ENCODE measurements around the gene SBF1. TPM values are rescaled to one million over a fixed set of nuclear protein-coding genes. Genes with fewer than 3 reads are reported as not detected.

SBF1 gene
- total RNA-seq, 1 donor from 2014 or later = 115 TPM

DNA sequence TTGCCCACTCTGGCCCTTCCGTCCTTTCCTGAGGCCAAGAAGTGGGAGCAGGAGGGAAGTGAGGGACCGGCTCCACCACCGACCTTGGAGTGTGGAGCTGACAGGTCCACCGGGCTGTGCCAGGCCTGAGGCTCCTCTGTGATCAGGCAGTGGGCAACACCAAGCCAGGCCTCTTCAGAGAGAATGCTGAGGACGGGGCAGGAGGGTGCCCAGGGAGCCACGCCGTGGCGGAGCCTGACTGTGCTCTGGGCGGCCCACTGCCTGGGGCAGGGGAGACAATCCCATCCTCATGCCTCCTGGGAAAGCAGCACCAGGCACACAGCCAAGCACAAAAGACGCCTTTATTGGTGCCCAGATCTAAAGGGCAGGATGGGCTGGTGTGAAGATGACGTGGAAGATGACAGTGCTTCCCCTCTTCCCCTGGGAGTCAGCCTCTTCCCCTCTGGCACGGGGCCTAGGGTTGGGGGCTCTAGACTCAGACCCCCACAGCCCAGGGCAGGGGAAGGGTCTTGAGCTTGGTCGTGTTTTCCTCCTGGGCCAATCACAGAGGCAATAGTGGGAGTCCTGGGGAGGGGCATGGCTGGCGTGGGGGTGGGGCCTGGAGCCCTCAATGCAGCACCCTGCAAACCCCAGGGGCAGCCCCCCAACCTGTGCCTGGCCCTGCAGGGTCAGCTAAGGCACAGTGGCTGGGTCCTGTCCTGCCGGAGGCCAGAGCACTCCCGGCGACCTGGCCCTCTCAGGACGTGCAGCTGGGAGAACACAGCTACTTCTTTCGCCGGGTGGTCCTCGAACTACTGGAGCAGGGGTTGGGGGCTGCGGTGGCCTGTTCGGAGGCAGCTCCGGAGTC, 28.0 kb upstream of the SBF1 start:
- no peak overlapping the region for H3K27ac Mint-ChIP-seq

DNA sequence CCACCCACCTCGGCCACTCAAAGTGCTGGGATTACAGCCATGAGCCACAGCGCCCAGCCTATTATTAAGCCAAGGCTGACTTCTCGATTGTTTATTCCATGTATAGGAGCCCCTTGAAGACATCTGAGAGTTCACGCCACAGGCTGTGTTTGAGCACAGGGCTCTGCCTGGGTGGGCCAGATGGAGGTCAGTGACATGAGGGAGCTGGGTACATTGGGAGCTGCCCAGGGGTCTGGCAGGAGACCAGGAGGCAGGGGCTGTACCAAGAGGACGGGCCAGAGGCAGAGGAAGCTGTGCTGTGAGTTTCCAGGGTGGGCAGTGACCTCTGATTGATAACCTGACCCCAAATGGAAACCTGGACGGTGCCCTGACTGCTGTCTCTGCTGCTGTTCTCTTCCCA, 27.3 kb upstream of the SBF1 start:
- H3K27ac Mint-ChIP-seq = no peak overlapping the region
- H3K4me1 Mint-ChIP-seq = peaks cover 6% of the 10 kb centered on the region
- H3K9me3 Mint-ChIP-seq = no peaks in the 10 kb centered on the region
- no peak overlapping the region for H3K4me3 Mint-ChIP-seq
- no peak for DNase-seq
- peaks cover 4% of the 10 kb centered on the region for H3K36me3 Mint-ChIP-seq (ENCODE audit: low read depth)
- intact Hi-C loops (cut with micrococcal nuclease) = loop anchor here (10.0 kb wide), 1 partner anchor 157 kb away; the partner anchor contains the start of gene PPP6R2
- peaks cover under 1% of the 10 kb centered on the region for H3K27me3 Mint-ChIP-seq

More for the DNA sequence above, 28.0 kb upstream of the SBF1 start:
- no peak for DNase-seq
- H3K9me3 Mint-ChIP-seq = no peaks in the 10 kb centered on the region
- peaks cover 6% of the 10 kb centered on the region for H3K4me1 Mint-ChIP-seq
- H3K36me3 Mint-ChIP-seq (ENCODE audit: low read depth) = peaks cover 4% of the 10 kb centered on the region
- intact Hi-C loops (cut with micrococcal nuclease) = loop anchor here (10.0 kb wide), 1 partner anchor 158 kb away; the partner anchor contains the start of gene PPP6R2
- no peaks in the 10 kb centered on the region for H3K27me3 Mint-ChIP-seq
- H3K4me3 Mint-ChIP-seq = no peak overlapping the region

DNA sequence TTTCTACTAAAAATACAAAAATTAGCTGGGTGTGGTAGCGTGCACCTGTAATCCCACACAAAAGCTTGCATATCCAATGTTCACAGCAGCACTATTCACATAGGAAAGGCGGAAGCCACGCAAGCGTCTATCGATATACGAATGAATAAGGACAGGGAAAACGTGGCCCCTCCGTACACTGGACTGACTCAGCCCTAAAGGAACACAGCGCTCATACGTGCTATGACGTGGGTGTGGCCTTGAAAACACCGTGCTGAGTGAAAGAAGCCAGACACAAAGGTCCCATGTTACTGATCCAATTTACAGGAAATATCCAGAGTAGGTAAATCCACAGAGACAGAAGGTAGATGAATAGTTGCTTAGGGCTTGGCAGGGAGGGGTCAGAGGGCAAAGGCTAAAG, 25.6 kb upstream of the SBF1 start:
- DNase-seq = no peak
- Mint-ChIP-seq H3K9me3 (no peaks in the 10 kb centered on the region), H3K4me3 (no peak overlapping the region), H3K4me1 (peaks cover 6% of the 10 kb centered on the region), H3K27me3 (peaks cover 5% of the 10 kb centered on the region), H3K36me3 (ENCODE audit: low read depth) (peaks cover 2% of the 10 kb centered on the region), H3K27ac (no peak overlapping the region)
- intact Hi-C loops (cut with micrococcal nuclease) = loop anchor here (10.0 kb wide), 1 partner anchor 156 kb away; the partner anchor contains the start of gene PPP6R2

DNA sequence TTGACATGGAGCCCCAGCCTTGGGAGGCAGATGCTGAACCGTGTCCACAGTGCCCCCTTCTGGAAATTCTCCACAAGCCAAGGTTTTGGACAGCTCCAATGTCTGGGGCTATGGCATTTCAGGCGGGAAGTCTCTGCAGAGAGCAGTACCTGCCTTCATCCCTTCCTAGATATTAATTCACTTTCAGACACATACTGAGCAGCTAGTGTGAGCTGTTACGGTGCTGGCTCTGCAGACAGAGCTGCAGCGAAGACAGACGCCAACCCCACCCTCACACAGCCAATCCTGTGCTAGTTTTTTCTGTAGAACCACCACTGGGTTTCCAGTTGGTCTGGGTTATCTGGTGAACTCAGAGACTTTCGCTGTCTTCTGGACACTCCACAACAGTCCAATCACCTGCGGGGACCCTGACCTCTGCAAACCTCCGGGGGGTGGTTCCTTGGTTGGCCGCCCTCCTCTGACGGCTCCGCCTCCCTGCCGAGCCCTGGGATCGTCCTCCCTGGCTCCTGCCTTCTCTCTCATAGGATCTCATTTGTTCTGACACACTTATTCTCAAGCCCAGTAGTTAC, 23.6 kb upstream of the SBF1 start:
- peak; percentile 93 for DNase-seq
- Mint-ChIP-seq H3K27ac (no peak overlapping the region), H3K4me1 (peaks cover 6% of the 10 kb centered on the region), H3K27me3 (peaks cover 5% of the 10 kb centered on the region), H3K9me3 (no peaks in the 10 kb centered on the region), H3K36me3 (ENCODE audit: low read depth) (peaks cover 2% of the 10 kb centered on the region), H3K4me3 (no peak overlapping the region)
- intact Hi-C loops (cut with micrococcal nuclease) = loop anchor here (2.0 kb wide), 1 partner anchor 24 kb away; the partner anchor contains the start of gene SBF1

DNA sequence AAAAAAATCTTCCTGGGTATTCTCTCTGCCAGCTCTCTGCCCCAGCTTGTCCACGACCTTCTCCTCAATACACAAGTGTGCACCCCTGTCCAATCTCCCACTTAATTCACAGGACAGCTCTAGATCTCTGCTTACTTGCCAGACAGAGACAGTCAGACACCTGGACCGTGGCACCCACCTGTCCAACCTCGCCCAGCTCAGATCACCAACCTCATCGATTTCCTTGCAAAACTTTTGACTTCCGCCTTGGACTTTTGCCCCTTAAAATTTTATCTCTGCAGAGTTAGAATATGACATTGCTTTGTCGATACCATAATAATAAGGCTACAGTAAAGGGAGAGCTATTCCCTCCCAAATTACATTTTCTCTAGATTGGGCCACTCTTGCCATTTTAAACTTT, 22.3 kb upstream of the SBF1 start:
- DNase-seq = no peak
- Mint-ChIP-seq H3K9me3 (no peaks in the 10 kb centered on the region), H3K27ac (no peak overlapping the region), H3K4me1 (peaks cover 6% of the 10 kb centered on the region), H3K36me3 (ENCODE audit: low read depth) (no peaks in the 10 kb centered on the region), H3K4me3 (no peak overlapping the region), H3K27me3 (peaks cover 5% of the 10 kb centered on the region)
- intact Hi-C loops (cut with micrococcal nuclease) = no loop called here

DNA sequence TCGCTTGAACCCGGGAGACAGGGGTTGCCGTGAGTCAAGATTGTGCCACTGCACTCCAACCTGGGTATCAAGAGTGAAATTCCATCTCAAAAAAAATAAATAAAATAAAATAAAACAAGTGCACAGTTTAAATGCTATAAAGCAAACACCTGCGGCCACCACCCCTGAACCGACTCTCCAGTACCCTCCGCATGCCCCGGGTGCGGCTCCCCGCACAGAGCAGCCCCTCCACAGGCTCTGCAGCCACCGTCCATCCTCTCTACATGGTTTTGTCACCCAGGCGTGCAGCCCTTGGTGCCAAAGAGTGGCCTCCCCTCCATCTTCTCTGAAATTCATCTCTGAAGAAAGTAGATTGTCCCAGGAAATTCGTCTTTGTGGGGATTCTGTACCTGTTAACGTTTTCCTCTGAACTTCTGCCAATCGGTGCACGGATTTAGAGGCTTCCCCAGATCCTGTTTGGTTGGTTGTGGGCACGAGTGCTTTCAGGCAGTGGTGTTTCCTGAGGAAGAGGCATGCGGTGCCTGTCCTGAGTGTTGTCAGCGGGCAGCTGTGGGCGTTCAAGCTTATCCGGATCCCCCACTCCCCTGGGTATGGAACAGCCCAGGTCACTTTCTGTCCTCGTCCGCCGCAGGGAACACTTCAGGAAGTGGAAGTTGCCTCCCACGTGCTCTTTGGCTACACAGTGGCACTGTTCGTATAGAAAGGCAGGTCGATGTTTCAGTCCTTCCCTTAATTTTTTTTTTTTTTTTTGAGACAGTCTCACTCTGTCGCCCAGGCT, 15.9 kb upstream of the SBF1 start:
- no peak for DNase-seq
- Mint-ChIP-seq H3K27me3 (peaks cover under 1% of the 10 kb centered on the region), H3K4me1 (peaks cover 6% of the 10 kb centered on the region), H3K27ac (peak overlapping the region; percentile 65), H3K4me3 (peak overlapping the region; percentile 62), H3K36me3 (ENCODE audit: low read depth) (no peaks in the 10 kb centered on the region), H3K9me3 (no peaks in the 10 kb centered on the region)
- intact Hi-C loops (cut with micrococcal nuclease) = no loop called here

DNA sequence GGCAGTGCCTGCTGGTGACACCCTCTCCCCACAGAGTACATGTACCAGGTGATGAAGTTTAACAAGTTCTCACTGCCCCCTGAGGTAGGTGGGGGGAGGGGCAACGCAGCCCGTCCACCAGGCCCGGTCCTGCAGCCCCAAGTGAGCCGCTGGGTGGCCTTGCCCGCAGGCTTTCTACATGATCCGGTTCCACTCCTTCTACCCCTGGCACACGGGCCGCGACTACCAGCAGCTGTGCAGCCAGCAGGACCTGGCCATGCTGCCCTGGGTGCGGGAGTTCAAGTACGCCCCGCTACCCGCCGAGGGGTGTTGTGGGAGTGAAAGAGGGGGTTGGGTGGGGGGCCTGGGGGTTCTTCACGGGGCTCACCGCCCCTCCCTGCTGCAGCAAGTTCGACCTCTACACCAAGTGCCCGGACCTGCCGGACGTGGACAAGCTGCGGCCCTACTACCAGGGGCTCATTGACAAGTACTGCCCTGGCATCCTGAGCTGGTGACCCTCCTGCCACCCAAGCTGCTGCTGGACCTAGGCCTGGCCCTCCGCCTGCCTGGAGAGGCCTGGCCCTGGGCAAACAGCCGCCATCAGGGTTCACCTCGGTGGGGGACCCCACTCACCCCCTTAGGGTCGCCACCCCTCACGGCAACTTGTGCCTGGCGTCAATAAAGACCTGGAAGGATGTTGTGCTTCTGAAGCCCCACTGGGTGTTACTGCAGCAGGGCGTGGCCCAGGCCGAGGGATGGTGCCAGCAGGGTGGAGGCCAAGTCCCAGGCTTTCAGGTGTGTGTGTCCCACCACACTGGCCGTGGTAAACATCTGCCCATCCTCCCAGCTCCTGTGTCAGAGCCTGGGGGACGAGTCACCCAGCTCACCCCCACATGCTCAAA, 14.8 kb upstream of the SBF1 start:
- H3K36me3 Mint-ChIP-seq (ENCODE audit: low read depth) = no peaks in the 10 kb centered on the region
- no peak for DNase-seq
- intact Hi-C loops (cut with micrococcal nuclease) = no loop called here
- H3K27me3 Mint-ChIP-seq = no peaks in the 10 kb centered on the region
- peaks cover 9% of the 10 kb centered on the region for H3K4me1 Mint-ChIP-seq
- no peak overlapping the region for H3K27ac Mint-ChIP-seq
- no peak overlapping the region for H3K4me3 Mint-ChIP-seq
- H3K9me3 Mint-ChIP-seq = no peaks in the 10 kb centered on the region

DNA sequence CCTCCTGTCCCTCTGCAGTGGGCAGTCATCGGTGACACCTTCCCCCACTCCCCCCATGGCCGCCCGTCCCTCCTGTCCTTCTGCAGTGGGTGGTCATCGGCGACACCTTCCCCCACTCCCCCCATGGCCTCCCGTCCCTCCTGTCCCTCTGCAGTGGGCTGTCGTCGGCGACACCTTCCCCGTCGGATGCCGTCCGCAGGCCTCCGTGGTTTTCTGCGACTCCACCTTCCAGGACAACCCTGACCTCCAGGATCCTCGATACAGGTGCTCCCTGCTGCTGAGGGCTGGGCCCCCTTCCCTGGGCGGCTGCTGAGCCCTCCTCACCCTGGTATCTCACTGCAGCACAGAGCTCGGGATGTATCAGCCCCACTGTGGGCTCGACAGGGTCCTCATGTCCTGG, 14.1 kb upstream of the SBF1 start:
- Mint-ChIP-seq H3K36me3 (ENCODE audit: low read depth) (no peaks in the 10 kb centered on the region), H3K4me1 (peaks cover 9% of the 10 kb centered on the region), H3K4me3 (no peak overlapping the region), H3K27me3 (no peaks in the 10 kb centered on the region), H3K9me3 (no peaks in the 10 kb centered on the region), H3K27ac (no peak overlapping the region)
- DNase-seq = no peak
- intact Hi-C loops (cut with micrococcal nuclease) = no loop called here

DNA sequence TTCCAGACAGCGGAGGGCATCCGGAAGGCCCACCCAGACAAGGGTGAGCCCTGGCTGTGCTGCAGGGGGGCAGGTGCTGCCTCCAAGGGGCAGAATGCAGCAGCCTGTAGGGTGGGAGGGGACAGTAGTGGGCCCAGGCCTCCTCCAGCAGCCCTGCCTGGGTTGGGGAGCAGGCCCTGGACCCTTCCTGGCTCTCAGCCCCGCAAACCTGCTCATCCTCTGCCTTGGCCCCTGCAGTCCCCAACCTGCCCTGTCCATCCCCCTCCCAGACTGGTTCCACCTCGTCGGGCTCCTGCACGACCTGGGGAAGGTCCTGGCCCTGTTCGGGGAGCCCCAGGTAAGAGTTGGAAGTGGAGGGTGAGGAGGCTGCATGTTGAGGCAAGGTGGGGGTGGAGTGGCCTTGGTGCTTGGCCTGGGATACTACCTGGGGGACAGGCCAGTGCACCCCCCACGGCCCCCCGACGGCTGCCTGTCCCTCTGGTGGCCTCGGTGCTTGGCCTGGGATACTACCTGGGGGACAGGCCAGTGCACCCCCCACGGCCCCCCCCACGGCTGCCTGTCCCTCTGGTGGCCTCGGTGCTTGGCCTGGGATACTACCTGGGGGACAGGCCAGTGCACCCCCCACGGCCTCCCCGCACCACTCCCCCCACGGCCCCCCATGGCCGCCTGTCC, 13.3 kb upstream of the SBF1 start:
- Mint-ChIP-seq H3K4me1 (peaks cover 9% of the 10 kb centered on the region), H3K9me3 (no peaks in the 10 kb centered on the region), H3K27ac (no peak overlapping the region), H3K36me3 (ENCODE audit: low read depth) (no peaks in the 10 kb centered on the region), H3K27me3 (no peaks in the 10 kb centered on the region), H3K4me3 (no peak overlapping the region)
- DNase-seq = no peak
- intact Hi-C loops (cut with micrococcal nuclease) = no loop called here

DNA sequence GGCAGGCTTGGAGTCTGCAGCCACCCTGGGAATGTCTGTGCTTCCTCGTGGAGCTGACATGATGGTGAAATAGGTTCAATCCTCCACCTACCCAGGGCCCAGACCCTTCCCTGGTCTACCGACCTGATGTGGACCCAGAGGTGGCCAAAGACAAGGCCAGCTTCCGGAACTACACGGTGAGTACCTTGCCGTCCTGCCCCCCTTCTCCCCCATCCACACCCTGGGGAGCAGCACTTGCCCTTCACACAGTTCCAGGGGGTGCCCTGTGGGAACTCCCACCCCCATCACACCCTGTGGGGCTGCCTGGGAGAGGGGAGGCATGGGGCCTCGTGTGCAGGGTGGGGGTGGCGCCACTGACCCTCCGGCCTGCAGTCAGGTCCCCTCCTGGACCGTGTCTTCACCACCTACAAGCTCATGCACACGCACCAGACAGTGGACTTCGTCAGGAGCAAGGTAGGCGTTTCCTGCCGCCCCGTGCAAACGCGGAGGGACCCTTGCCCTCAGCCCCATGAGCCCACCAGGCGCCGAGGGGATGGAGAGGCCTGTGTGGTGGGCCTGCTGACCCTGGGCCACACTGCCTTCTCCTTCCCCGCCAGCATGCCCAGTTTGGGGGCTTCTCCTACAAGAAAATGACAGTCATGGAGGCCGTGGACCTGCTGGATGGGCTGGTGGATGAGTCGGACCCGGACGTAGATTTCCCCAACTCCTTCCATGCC, 12.6 kb upstream of the SBF1 start:
- H3K4me3 Mint-ChIP-seq = no peak overlapping the region
- DNase-seq = no peak
- peaks cover 9% of the 10 kb centered on the region for H3K4me1 Mint-ChIP-seq
- no peaks in the 10 kb centered on the region for H3K9me3 Mint-ChIP-seq
- intact Hi-C loops (cut with micrococcal nuclease) = no loop called here
- no peaks in the 10 kb centered on the region for H3K36me3 Mint-ChIP-seq (ENCODE audit: low read depth)
- H3K27me3 Mint-ChIP-seq = no peaks in the 10 kb centered on the region
- no peak overlapping the region for H3K27ac Mint-ChIP-seq

DNA sequence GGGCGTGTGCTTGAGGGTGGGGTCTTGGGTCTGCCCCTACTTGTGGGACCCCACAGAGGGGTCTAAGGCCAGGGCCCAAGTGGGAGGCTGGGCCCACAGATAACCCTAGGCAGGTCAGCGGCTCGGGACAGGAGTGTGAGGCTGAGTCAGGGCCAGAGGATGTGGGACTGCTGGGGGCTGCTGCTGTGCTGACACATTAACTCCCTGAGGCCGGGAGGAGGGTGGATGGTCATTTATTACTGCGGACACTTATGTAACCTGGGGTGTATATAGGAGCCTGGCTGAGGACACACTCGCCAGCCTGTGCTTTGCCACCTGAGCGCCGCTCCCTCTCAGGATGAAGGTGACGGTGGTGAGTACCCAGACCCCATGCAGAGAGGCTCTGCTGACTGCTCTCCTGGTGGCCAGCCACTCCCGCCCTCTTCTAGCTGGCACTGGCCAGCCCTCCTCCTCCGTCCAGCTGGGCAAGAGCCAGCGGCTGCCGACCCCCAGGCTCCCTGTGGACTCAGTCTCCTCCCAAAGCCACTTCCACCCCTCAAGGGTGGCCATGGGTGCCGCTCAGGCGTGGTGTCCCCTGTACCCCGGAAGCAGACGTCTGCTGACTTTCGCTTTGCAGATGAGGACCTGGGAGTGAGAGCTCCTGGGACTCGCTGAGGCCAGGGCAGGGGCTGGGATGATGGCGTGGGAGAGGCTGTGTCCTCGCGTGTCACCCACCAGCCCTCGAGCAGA, 11.9 kb upstream of the SBF1 start, which contains the start of gene MIOX:
MIOX (plus strand) TSS at position 299 of the 729 bp plus-strand sequence; CDS start at position 338, 39 bp downstream.
- intact Hi-C loops (cut with micrococcal nuclease) = no loop called here
- no peak within 1 kb of the TSS for H3K4me3 Mint-ChIP-seq
- no peaks in the 10 kb centered on the region for H3K36me3 Mint-ChIP-seq (ENCODE audit: low read depth)
- H3K4me1 Mint-ChIP-seq = peaks cover 9% of the 10 kb centered on the region
- DNase-seq = no peak
- no peaks in the 10 kb centered on the region for H3K9me3 Mint-ChIP-seq
- H3K27ac Mint-ChIP-seq = no peak within 1 kb of the TSS
- no peaks in the 10 kb centered on the region for H3K27me3 Mint-ChIP-seq

All from activated CD4-positive, alpha-beta T cell treated with anti-CD3 and anti-CD28 coated beads, Interleukin-2, amount 10 ng/mL, durations not matched to agents 24 days and 14 days (primary cell).